ENCODE data around the gene NFS1. TPM values are rescaled to one million over a fixed set of nuclear protein-coding genes. Genes with fewer than 3 reads are reported as not detected.
"Not testable (repeated sequence)": the region's sequence is repeated elsewhere in the genome, so short reads cannot be mapped to it uniquely, and the experiment has no call there.

The NFS1 gene
- total and polyA plus RNA-seq, 4 experiments from 2014 or later = 6.3 to 33.6 (median 29.3) TPM

DNA sequence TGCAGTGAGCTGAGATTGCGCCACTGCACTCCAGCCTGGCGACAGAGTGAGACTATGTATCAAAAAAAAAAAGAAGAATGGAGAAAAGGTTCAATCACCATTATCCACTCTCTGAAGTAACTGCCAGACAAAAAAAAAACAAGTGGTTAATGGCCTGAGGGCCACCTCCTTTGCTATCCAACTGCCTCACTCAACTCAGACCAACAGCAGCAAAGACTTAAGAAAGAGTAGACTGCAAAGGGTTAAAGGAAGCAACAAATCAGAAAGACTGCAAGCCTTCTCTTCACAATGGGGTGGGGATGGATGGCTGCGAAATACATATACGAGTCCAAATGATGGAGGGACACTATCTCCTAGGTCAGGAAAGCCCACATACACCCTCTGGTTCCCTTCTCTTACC is 3.2 kb downstream of the NFS1 start:
- Histone ChIP-seq H3K27ac (ENCODE audit: low read depth, low read length) (no peak overlapping the region), H3K36me3 (ENCODE audit: insufficient read depth, low read length) (peaks cover 15% of the 10 kb centered on the region), H3K9me3 (ENCODE audit: control insufficient read depth in 1 of 2, low read length in 2 of 2) (no peaks in the 10 kb centered on the region), H3K27me3 (ENCODE audit: insufficient read depth, low read length) (no peaks in the 10 kb centered on the region), H3K4me1 (ENCODE audit: insufficient read depth, low read length) (peaks cover 30% of the 10 kb centered on the region), H3K4me3 (ENCODE audit: low read length in 2 of 2) (no peak overlapping the region)
- CTCF ChIA-PET (ENCODE audit: partially characterized antibody) = no interaction called here
- peak overlapping the region in 4 of 7 donors; percentile 1 to 74 (median 31) for H3K27ac Mint-ChIP-seq
- peaks cover 28 to 46% (median 38%) of the 10 kb centered on the region in 4 donors for H3K4me1 Mint-ChIP-seq
- POLR2A ChIA-PET (ENCODE audit: partially characterized antibody) = interaction anchor here (1.1 kb wide), 1 partner anchor 46 kb away, joined by 3 read pairs; the partner anchor contains the start of gene RBM39
- intact Hi-C loops (cut with micrococcal nuclease) = loop anchor here (5.0 to 10.0 kb wide), 2 partner anchors 186 to 231 kb away; no protein-coding TSS in a partner anchor
- H3K4me3 Mint-ChIP-seq = peak overlapping the region in 2 of 8 donors; percentile 23 to 28
- no peaks in the 10 kb centered on the region for H3K27me3 Mint-ChIP-seq
- peaks cover 0 to 9% (median 0%) of the 10 kb centered on the region in 8 donors for H3K9me3 Mint-ChIP-seq
- DNase-seq = no peak
- H3K36me3 Mint-ChIP-seq = peaks cover 15 to 44% of the 10 kb centered on the region in 2 donors

DNA sequence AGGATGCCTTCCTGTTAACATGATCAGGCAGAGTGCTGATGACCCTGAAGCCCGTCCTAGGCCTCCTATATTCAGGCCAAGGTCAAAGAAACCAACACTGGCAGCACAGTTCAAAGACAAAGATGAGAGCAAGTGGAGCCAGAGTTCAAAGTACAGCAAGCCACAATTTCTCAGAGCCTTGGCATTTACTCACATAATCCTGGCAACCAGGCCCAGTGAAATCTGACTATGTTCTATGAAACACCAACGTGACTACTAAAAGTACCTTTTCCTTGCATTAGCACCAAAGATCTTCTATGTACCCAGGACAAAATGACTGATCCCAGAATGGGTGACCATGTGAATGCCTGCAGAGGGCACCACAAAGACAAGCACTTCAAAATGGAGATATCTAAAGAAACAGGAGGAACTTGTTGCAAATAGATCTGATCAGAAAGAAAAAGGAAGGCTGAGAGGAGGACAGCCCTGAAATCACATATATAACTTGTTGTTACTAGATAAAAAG is 3.9 kb downstream of the NFS1 start:
- peak overlapping the region in 4 of 7 donors; percentile 30 to 86 (median 38) for H3K27ac Mint-ChIP-seq

DNA sequence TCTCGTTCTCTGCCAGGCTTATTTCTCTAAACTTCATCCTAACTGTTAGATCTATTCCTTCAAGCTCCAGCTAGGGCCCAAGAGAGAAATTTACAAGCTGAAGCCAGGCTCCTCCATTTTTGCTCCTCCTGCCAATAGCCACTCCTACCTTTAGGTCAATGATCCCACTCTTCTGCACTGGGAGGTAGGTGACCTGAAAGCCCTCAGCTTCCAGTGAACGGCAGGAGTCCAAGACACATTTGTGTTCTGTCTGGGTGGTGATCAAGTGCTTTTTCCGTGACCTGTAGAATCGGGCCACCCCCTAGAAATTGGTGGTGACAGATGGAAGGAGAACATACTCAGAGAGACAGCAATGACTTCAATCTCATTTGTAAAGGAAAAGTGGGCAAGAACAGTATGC is 8.9 kb downstream of the NFS1 start:
- intact Hi-C loops (cut with micrococcal nuclease) = loop anchor here (10.0 kb wide), 1 partner anchor 225 kb away; no protein-coding TSS in a partner anchor

More for the DNA sequence above, 3.9 kb downstream of the NFS1 start:
- no peak overlapping the region for H3K4me3 Mint-ChIP-seq
- DNase-seq = no peak
- peaks cover 23% of the 10 kb centered on the region for H3K4me1 ChIP-seq (ENCODE audit: insufficient read depth, low read length)
- peaks cover 0 to 9% (median 0%) of the 10 kb centered on the region in 8 donors for H3K9me3 Mint-ChIP-seq
- CTCF ChIA-PET (ENCODE audit: partially characterized antibody) = no interaction called here
- H3K36me3 ChIP-seq (ENCODE audit: insufficient read depth, low read length) = peaks cover 18% of the 10 kb centered on the region
- intact Hi-C loops (cut with micrococcal nuclease) = loop anchor here (5.0 to 10.0 kb wide), 2 partner anchors 187 to 230 kb away; no protein-coding TSS in a partner anchor
- peaks cover 26 to 39% (median 33%) of the 10 kb centered on the region in 4 donors for H3K4me1 Mint-ChIP-seq
- H3K27ac ChIP-seq (ENCODE audit: low read depth, low read length) = no peak overlapping the region
- peaks cover 20 to 50% of the 10 kb centered on the region in 2 donors for H3K36me3 Mint-ChIP-seq
- H3K27me3 ChIP-seq (ENCODE audit: insufficient read depth, low read length) = no peaks in the 10 kb centered on the region
- no peaks in the 10 kb centered on the region for H3K9me3 ChIP-seq (ENCODE audit: control insufficient read depth in 1 of 2, low read length in 2 of 2)
- POLR2A ChIA-PET (ENCODE audit: partially characterized antibody) = no interaction called here
- no peaks in the 10 kb centered on the region for H3K27me3 Mint-ChIP-seq
- no peak overlapping the region for H3K4me3 ChIP-seq (ENCODE audit: low read length in 2 of 2)

DNA sequence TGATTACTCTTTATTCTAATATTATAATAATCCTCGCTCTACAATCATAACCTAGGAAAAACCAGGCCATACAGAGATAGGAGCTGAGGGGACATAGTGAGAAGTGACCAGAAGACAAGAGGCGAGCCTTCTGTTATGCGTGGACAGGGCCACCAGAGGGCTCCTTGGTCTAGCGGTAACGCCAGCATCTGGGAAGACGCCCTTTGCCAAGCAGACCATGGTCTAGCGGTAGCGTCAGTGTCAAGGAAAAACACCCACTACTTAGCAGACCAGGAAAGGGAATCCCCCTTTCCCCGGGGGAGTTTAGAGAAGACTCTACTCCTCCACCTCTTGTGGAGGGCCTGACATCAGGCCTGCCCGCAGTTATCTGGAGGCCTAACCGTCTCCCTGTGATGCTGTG is 12.3 kb downstream of the NFS1 start:
- H3K4me1 ChIP-seq (ENCODE audit: insufficient read depth, low read length); H3K9me3 Mint-ChIP-seq; POLR2A ChIA-PET (ENCODE audit: partially characterized antibody); H3K27me3 ChIP-seq (ENCODE audit: insufficient read depth, low read length); H3K27me3 Mint-ChIP-seq; DNase-seq; H3K4me1 Mint-ChIP-seq; H3K27ac ChIP-seq (ENCODE audit: low read depth, low read length); H3K4me3 ChIP-seq (ENCODE audit: low read length in 2 of 2); intact Hi-C loops (cut with micrococcal nuclease); H3K4me3 Mint-ChIP-seq; H3K9me3 ChIP-seq (ENCODE audit: control insufficient read depth in 1 of 2, low read length in 2 of 2): not testable (repeated sequence)
- CTCF ChIA-PET (ENCODE audit: partially characterized antibody) = interaction anchor here (0.7 kb wide), 1 partner anchor 68 kb away, joined by 3 read pairs; no protein-coding TSS in a partner anchor
- peaks cover 16% of the 10 kb centered on the region for H3K36me3 ChIP-seq (ENCODE audit: insufficient read depth, low read length)
- H3K27ac Mint-ChIP-seq = peak overlapping the region in 2 of 7 donors; percentile 10 to 69
- H3K36me3 Mint-ChIP-seq = peaks cover 27 to 39% of the 10 kb centered on the region in 2 donors

More for the DNA sequence above, 8.9 kb downstream of the NFS1 start:
- peaks cover 0 to 3% (median under 1%) of the 10 kb centered on the region in 4 donors for H3K4me1 Mint-ChIP-seq
- no peaks in the 10 kb centered on the region for H3K9me3 Mint-ChIP-seq
- H3K4me3 Mint-ChIP-seq = no peak overlapping the region
- ChIA-PET CTCF (ENCODE audit: partially characterized antibody) (interaction anchor here (1.0 kb wide), 1 partner anchor 9 kb away, joined by 3 read pairs; the partner anchor contains the start of genes NFS1 and ROMO1), POLR2A (ENCODE audit: partially characterized antibody) (interaction anchor here (0.6 kb wide), 1 partner anchor 159 kb away, joined by 3 read pairs; no protein-coding TSS in a partner anchor)
- DNase-seq = no peak
- H3K9me3 ChIP-seq (ENCODE audit: control insufficient read depth in 1 of 2, low read length in 2 of 2) = no peaks in the 10 kb centered on the region
- H3K27ac ChIP-seq (ENCODE audit: low read depth, low read length) = no peak overlapping the region
- H3K36me3 Mint-ChIP-seq = peaks cover 34 to 40% of the 10 kb centered on the region in 2 donors
- no peaks in the 10 kb centered on the region for H3K4me1 ChIP-seq (ENCODE audit: insufficient read depth, low read length)
- no peaks in the 10 kb centered on the region for H3K27me3 ChIP-seq (ENCODE audit: insufficient read depth, low read length)
- H3K36me3 ChIP-seq (ENCODE audit: insufficient read depth, low read length) = peaks cover 24% of the 10 kb centered on the region
- no peaks in the 10 kb centered on the region for H3K27me3 Mint-ChIP-seq
- H3K4me3 ChIP-seq (ENCODE audit: low read length in 2 of 2) = no peak overlapping the region
- peak overlapping the region in 1 of 7 donors; percentile 68 for H3K27ac Mint-ChIP-seq

DNA sequence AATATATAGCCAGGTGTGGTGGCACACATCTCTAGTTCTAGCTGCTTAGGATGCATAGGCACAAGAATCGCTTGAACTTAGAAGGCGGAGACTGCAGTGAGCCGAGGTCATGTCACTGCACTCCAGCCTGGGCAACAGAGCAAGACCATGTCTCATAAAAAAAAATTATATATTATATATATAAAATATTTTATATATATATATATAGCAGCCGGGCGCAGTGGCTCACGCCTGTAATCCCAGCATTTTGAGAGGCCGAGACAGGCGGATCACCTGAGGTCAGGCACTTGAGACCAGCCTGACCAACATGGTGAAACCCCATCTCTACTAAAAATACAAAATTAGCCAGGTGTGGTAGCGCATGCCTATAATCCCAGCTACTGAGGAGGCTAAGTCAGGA is 13.8 kb downstream of the NFS1 start:
- H3K27me3 ChIP-seq (ENCODE audit: insufficient read depth, low read length); H3K4me3 Mint-ChIP-seq; POLR2A ChIA-PET (ENCODE audit: partially characterized antibody); H3K27me3 Mint-ChIP-seq; H3K9me3 ChIP-seq (ENCODE audit: control insufficient read depth in 1 of 2, low read length in 2 of 2); H3K4me1 Mint-ChIP-seq; H3K4me3 ChIP-seq (ENCODE audit: low read length in 2 of 2); H3K27ac Mint-ChIP-seq; H3K27ac ChIP-seq (ENCODE audit: low read depth, low read length); CTCF ChIA-PET (ENCODE audit: partially characterized antibody); intact Hi-C loops (cut with micrococcal nuclease); H3K9me3 Mint-ChIP-seq; DNase-seq; H3K4me1 ChIP-seq (ENCODE audit: insufficient read depth, low read length): not testable (repeated sequence)
- H3K36me3 Mint-ChIP-seq = peaks cover 28 to 47% of the 10 kb centered on the region in 2 donors
- H3K36me3 ChIP-seq (ENCODE audit: insufficient read depth, low read length) = peaks cover 14% of the 10 kb centered on the region

DNA sequence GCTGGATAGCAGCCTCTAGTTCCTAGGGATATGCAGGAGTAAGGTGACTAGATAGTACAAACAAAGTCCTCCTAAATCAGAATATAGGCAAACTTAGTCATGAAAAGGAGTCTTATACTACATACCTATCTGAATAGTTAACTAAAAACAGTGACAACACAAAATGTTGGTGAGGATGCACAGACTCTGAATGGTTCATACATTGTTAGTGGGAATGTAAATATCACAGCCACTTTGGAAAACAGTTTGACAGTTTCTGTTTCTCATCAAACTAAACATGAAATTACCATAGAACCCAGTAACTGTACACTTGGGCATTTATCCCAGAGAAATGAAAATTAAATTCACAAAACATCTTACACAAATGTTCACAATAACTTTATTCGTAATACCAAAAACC is 17.2 kb downstream of the NFS1 start:
- Histone ChIP-seq H3K4me1 (ENCODE audit: insufficient read depth, low read length) (no peaks in the 10 kb centered on the region), H3K27me3 (ENCODE audit: insufficient read depth, low read length) (no peaks in the 10 kb centered on the region), H3K4me3 (ENCODE audit: low read length in 2 of 2) (no peak overlapping the region), H3K36me3 (ENCODE audit: insufficient read depth, low read length) (no peaks in the 10 kb centered on the region), H3K27ac (ENCODE audit: low read depth, low read length) (no peak overlapping the region), H3K9me3 (ENCODE audit: control insufficient read depth in 1 of 2, low read length in 2 of 2) (no peaks in the 10 kb centered on the region)
- Mint-ChIP-seq H3K27ac (no peak overlapping the region), H3K27me3 (no peaks in the 10 kb centered on the region), H3K4me3 (no peak overlapping the region), H3K36me3 (peaks cover 11 to 42% of the 10 kb centered on the region in 2 donors), H3K4me1 (peaks cover 0 to 2% (median 0%) of the 10 kb centered on the region in 4 donors), H3K9me3 (no peaks in the 10 kb centered on the region)
- ChIA-PET CTCF (ENCODE audit: partially characterized antibody) (no interaction called here), POLR2A (ENCODE audit: partially characterized antibody) (no interaction called here)
- no peak for DNase-seq
- intact Hi-C loops (cut with micrococcal nuclease) = no loop called here

DNA sequence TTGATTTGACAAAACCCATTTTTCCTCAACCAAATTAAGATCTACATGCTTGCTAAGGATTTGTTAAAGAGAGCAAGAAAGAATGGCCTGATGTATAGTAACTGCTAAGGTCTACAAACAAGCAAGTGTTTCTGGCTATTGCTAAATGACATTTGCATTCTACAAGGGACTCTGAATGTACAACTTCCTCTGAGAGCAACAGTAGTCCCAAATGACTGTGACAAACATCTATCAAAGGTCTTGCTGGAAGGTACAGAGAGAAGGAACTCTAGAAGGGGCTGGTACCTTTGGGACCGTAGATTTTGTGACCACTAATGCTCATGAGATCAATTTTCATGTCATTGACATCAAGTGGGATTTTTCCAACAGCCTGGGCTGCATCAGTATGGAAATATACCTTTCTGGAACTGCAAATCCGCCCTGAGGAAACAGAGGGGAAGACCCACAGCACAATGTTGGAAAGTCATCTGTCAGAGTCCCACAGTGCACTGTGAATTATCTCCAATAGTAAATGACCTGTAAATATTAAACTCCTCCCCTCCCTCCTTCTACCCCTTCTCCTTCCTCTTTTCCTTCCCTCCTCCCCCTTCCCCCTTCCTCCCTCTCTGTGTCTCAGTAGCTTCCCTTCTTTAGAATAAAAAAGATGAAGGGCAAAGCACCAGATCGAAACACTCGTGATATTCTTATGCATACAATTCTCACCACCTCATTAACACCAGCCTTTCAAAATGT is 18.5 kb downstream of the NFS1 start:
- Histone ChIP-seq H3K36me3 (ENCODE audit: insufficient read depth, low read length) (no peaks in the 10 kb centered on the region), H3K27ac (ENCODE audit: low read depth, low read length) (no peak overlapping the region), H3K9me3 (ENCODE audit: control insufficient read depth in 1 of 2, low read length in 2 of 2) (no peaks in the 10 kb centered on the region), H3K27me3 (ENCODE audit: insufficient read depth, low read length) (no peaks in the 10 kb centered on the region), H3K4me1 (ENCODE audit: insufficient read depth, low read length) (no peaks in the 10 kb centered on the region), H3K4me3 (ENCODE audit: low read length in 2 of 2) (no peak overlapping the region)
- CTCF ChIA-PET (ENCODE audit: partially characterized antibody) = interaction anchor here (0.6 kb wide), 1 partner anchor 180 kb away, joined by 3 read pairs; no protein-coding TSS in a partner anchor
- POLR2A ChIA-PET (ENCODE audit: partially characterized antibody) = interaction anchor here (1.3 kb wide), 1 partner anchor 16 kb away, joined by 4 read pairs; the partner anchor contains the start of genes CPNE1 and RBM12
- H3K36me3 Mint-ChIP-seq = peaks cover 7 to 37% of the 10 kb centered on the region in 2 donors
- no peaks in the 10 kb centered on the region for H3K27me3 Mint-ChIP-seq
- no peak overlapping the region for H3K27ac Mint-ChIP-seq
- H3K9me3 Mint-ChIP-seq = no peaks in the 10 kb centered on the region
- intact Hi-C loops (cut with micrococcal nuclease) = no loop called here
- no peak for DNase-seq
- H3K4me3 Mint-ChIP-seq = no peak overlapping the region
- H3K4me1 Mint-ChIP-seq = peaks cover 0 to 2% (median 0%) of the 10 kb centered on the region in 4 donors

Data from CD4-positive, alpha-beta memory T cell (primary cell).